Peyer's patch (tissue), 4 donors: ENCODE results near the gene PTP4A1. TPM values are rescaled to one million over a fixed set of nuclear protein-coding genes. Genes with fewer than 3 reads are reported as not detected.

Source experiments
- DNase-seq, 3 donors: peaks; one replicate each; pipeline ENCODE4 v3.0.0-alpha.2; 2017 to 2019
- H3K27ac ChIP-seq, 4 donors: fragments of 200-600 bp; sonication (generic); one replicate each; pipeline ENCODE4 v1.5.1; 2016 to 2019
- H3K27me3 ChIP-seq, 2 donors: fragments of 200-600 bp; sonication (generic); one replicate each; pipeline ENCODE4 v1.5.1; 2019
- H3K36me3 ChIP-seq, 3 donors: fragments of 200-600 bp; sonication (generic); one replicate each; pipeline ENCODE4 v1.5.1; 2016 to 2019
- H3K4me1 ChIP-seq, 4 donors: fragments of 200-600 bp; sonication (generic); one replicate each; pipeline ENCODE4 v1.5.1; 2016 to 2019
- H3K4me3 ChIP-seq, 4 donors: fragments of 200-600 bp; sonication (generic); 1 replicate in 3 of 4; 2 replicates in 1 of 4; pipeline ENCODE4 v1.5.1; 2016 to 2019; ENCODE audit warnings: mild to moderate bottlenecking in 1 of 4
- H3K9me3 ChIP-seq, 4 donors: fragments of 200-600 bp; sonication (generic); one replicate each; pipeline ENCODE4 v1.5.1; 2016 to 2019; ENCODE audit warnings: mild to moderate bottlenecking in 1 of 4
- POLR2A ChIP-seq, 2 donors: fragments of 450-650 bp; IDR thresholded peaks; one replicate each; pipeline ENCODE4 v1.5.1; 2017; ENCODE audit warnings: antibody characterized with exemption in 2 of 2, mild to moderate bottlenecking in 2 of 2, moderate library complexity in 2 of 2
- total RNA-seq, 4 donors: library from RNA; depleted of rRNA; stranded (reverse); fragments of >200 nt; gene quantifications; one replicate each; pipeline ENCODE4 v1.1.0, GENCODE V29; 2016
- TF ChIP-seq, protein P1 (sequence below), 6 experiments: fragments of 450-650 bp in 4 of 6; fragments of 200-600 bp in 2 of 6; sonication (generic) in 1 of 6; IDR thresholded peaks; one replicate each; pipeline ENCODE4 v1.5.1; 2017 to 2019; ENCODE audit warnings: antibody characterized with exemption in 6 of 6, mild to moderate bottlenecking in 3 of 6, moderate library complexity in 1 of 6

The PTP4A1 gene
- total RNA-seq, 4 donors from 2014 or later, result 23.1 to 40.5 (median 34.9) TPM

DNA sequence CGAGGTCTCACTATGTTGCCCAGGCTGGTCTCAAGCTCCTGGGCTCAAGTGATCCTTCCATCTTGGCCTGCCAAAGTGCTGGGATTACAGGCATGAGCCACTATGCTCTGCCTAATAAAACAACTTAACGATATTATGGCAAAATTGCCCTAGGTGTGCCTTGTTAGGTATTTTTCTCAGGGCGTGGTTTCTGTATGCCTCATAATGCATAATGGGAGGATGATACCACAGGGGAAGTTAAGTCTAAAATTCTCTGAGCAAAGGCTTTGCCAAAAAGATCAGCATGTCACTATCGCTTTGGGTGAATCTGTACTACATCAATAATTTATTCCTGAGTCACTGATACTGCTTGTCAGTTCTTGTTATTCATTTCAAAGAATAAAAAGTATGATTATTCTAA, 15.9 kb upstream of the PTP4A1 start:
- H3K36me3 ChIP-seq, result no peaks in the 10 kb centered on the region

DNA sequence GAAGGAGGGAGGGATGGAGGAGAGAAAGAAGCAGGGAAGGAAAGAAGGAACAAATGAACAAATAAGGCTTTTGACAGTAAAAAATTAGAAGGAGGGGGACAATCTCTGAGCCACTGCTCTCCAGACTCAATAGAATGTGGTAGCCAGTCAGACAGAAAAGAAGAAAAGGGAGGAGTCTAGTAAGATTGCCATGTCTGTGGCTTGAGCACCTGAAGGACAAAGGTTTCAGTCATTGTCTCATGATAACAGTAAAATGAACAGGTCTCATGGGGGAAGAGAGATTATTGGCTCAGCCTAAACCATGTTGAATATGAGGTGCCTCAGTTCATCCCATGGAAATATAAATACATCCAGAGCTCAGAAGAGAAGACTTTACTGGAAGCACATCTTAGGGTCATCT, 14.0 kb upstream of the PTP4A1 start:
- Histone ChIP-seq H3K27ac (no peak overlapping the region), H3K9me3 (no peaks in the 10 kb centered on the region), H3K27me3 (no peaks in the 10 kb centered on the region), H3K4me3 (no peak overlapping the region), H3K4me1 (no peaks in the 10 kb centered on the region), H3K36me3 (no peaks in the 10 kb centered on the region)
- no peak for TF ChIP-seq POLR2A (IDR thresholded peaks at IDR 0.05)
- TF ChIP-seq, protein P1, sequence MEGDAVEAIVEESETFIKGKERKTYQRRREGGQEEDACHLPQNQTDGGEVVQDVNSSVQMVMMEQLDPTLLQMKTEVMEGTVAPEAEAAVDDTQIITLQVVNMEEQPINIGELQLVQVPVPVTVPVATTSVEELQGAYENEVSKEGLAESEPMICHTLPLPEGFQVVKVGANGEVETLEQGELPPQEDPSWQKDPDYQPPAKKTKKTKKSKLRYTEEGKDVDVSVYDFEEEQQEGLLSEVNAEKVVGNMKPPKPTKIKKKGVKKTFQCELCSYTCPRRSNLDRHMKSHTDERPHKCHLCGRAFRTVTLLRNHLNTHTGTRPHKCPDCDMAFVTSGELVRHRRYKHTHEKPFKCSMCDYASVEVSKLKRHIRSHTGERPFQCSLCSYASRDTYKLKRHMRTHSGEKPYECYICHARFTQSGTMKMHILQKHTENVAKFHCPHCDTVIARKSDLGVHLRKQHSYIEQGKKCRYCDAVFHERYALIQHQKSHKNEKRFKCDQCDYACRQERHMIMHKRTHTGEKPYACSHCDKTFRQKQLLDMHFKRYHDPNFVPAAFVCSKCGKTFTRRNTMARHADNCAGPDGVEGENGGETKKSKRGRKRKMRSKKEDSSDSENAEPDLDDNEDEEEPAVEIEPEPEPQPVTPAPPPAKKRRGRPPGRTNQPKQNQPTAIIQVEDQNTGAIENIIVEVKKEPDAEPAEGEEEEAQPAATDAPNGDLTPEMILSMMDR (IDR thresholded peaks at IDR 0.05), result no peak
- DNase-seq, result no peak

More for the DNA sequence above, 15.9 kb upstream of the PTP4A1 start:
- no peak for DNase-seq
- Histone ChIP-seq H3K9me3 (no peaks in the 10 kb centered on the region), H3K4me3 (no peak overlapping the region), H3K27ac (no peak overlapping the region), H3K27me3 (no peaks in the 10 kb centered on the region), H3K4me1 (no peaks in the 10 kb centered on the region)
- TF ChIP-seq, protein P1 (IDR thresholded peaks at IDR 0.05), result no peak
- TF ChIP-seq POLR2A (IDR thresholded peaks at IDR 0.05), result no peak

GRCh38 chr6:63560801-63561287, 11.4 kb upstream of the PTP4A1 start:
- Histone ChIP-seq H3K4me1 (peaks cover 0 to 5% (median 0%) of the 10 kb centered on the region in 4 donors), H3K27ac (no peak overlapping the region), H3K36me3 (no peaks in the 10 kb centered on the region), H3K9me3 (no peaks in the 10 kb centered on the region), H3K4me3 (no peak overlapping the region), H3K27me3 (no peaks in the 10 kb centered on the region)
- DNase-seq, result no peak
- TF ChIP-seq, protein P1 (IDR thresholded peaks at IDR 0.05), result no peak
- no peak for TF ChIP-seq POLR2A (IDR thresholded peaks at IDR 0.05)

DNA sequence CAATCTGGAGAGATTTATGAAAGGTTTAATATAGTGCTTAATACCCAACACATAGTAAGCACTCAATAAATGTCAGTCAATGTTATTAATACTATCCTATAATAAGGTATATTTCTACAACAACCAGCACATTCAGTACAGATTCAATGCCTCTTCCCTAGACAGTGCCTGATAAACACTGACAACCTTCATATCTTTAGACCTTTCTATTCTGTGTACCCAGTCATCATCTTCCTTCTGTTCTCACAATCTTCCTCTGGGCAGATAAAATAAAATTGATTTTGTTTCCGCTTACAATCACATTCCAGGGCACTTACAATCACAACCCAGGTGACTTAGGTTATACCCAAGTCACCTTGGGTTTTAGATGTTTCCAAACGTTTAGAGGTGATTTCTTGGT, 11.0 kb upstream of the PTP4A1 start:
- Histone ChIP-seq H3K4me1 (peaks cover 0 to 5% (median 0%) of the 10 kb centered on the region in 4 donors), H3K27ac (no peak overlapping the region), H3K9me3 (no peaks in the 10 kb centered on the region), H3K4me3 (no peak overlapping the region), H3K27me3 (no peaks in the 10 kb centered on the region), H3K36me3 (no peaks in the 10 kb centered on the region)
- DNase-seq, result no peak
- TF ChIP-seq POLR2A (IDR thresholded peaks at IDR 0.05), result no peak
- TF ChIP-seq, protein P1 (IDR thresholded peaks at IDR 0.05), result no peak

GRCh38 chr6:63563235-63563634, 9.0 kb upstream of the PTP4A1 start:
- no peak for TF ChIP-seq POLR2A (IDR thresholded peaks at IDR 0.05)
- TF ChIP-seq, protein P1 (IDR thresholded peaks at IDR 0.05), result no peak
- DNase-seq, result no peak
- peaks cover 0 to 5% (median 0%) of the 10 kb centered on the region in 4 donors for H3K4me1 ChIP-seq

More at GRCh38 chr6:63563235-63563634, 9.0 kb upstream of the PTP4A1 start:
- Histone ChIP-seq H3K27me3 (no peaks in the 10 kb centered on the region), H3K9me3 (no peaks in the 10 kb centered on the region), H3K4me3 (no peak overlapping the region), H3K36me3 (no peaks in the 10 kb centered on the region), H3K27ac (no peak overlapping the region)
